ENCODE results near the gene SPARCL1.

GRCh38 chr4:87530229-87530628 is 1.1 kb upstream of the SPARCL1 start:
- TF ChIP-seq RFX5 (IDR thresholded peaks at IDR 0.05) (no peak), POLR2A (IDR thresholded peaks at IDR 0.05; ENCODE audit: low read length) (no peak), JUN (IDR thresholded peaks at IDR 0.05) (no peak), RAD21 (conservative IDR thresholded peaks at IDR 0.05 in 1 of 2, IDR thresholded peaks at IDR 0.05 in 1 of 2) (no peak), SREBF2 (IDR thresholded peaks at IDR 0.05) (no peak), CBX2 (IDR thresholded peaks at IDR 0.05; ENCODE audit: borderline replicate concordance, low read depth) (no peak), HMGXB4 (CRISPR knock-in tag; IDR thresholded peaks at IDR 0.05; ENCODE audit: borderline replicate concordance) (no peak), CEBPB (IDR thresholded peaks at IDR 0.05) (no peak)
- TF ChIP-seq, protein P1, sequence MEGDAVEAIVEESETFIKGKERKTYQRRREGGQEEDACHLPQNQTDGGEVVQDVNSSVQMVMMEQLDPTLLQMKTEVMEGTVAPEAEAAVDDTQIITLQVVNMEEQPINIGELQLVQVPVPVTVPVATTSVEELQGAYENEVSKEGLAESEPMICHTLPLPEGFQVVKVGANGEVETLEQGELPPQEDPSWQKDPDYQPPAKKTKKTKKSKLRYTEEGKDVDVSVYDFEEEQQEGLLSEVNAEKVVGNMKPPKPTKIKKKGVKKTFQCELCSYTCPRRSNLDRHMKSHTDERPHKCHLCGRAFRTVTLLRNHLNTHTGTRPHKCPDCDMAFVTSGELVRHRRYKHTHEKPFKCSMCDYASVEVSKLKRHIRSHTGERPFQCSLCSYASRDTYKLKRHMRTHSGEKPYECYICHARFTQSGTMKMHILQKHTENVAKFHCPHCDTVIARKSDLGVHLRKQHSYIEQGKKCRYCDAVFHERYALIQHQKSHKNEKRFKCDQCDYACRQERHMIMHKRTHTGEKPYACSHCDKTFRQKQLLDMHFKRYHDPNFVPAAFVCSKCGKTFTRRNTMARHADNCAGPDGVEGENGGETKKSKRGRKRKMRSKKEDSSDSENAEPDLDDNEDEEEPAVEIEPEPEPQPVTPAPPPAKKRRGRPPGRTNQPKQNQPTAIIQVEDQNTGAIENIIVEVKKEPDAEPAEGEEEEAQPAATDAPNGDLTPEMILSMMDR (IDR thresholded peaks at IDR 0.05) = no peak
- TF ChIP-seq, protein P2, sequence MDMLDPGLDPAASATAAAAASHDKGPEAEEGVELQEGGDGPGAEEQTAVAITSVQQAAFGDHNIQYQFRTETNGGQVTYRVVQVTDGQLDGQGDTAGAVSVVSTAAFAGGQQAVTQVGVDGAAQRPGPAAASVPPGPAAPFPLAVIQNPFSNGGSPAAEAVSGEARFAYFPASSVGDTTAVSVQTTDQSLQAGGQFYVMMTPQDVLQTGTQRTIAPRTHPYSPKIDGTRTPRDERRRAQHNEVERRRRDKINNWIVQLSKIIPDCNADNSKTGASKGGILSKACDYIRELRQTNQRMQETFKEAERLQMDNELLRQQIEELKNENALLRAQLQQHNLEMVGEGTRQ (IDR thresholded peaks at IDR 0.05) = no peak
- TF ChIP-seq, protein P3, sequence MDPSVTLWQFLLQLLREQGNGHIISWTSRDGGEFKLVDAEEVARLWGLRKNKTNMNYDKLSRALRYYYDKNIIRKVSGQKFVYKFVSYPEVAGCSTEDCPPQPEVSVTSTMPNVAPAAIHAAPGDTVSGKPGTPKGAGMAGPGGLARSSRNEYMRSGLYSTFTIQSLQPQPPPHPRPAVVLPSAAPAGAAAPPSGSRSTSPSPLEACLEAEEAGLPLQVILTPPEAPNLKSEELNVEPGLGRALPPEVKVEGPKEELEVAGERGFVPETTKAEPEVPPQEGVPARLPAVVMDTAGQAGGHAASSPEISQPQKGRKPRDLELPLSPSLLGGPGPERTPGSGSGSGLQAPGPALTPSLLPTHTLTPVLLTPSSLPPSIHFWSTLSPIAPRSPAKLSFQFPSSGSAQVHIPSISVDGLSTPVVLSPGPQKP (IDR thresholded peaks at IDR 0.05; ENCODE audit: low read depth, low read length) = no peak

Measured in A549 (cell line).